WTC11 (cell line): Measurements from ENCODE around the gene RNF149. TPM values are rescaled to one million over a fixed set of nuclear protein-coding genes. Genes with fewer than 3 reads are reported as not detected.
A peak's percentile ranks its signal among the peaks of the same experiment; 100 is the strongest.

Experiments used
- ATAC-seq: fragments of 200-7000 bp; cut with Tn5 transposase; 2 replicates; pipeline ENCODE4 v1.10.0; 2021; ENCODE audit warnings: mild to moderate bottlenecking, moderate library complexity
- CTCF ChIA-PET: fragments of 300-600 bp; sonication (Branson Sonifier 250); formaldehyde crosslinking; loops from one replicate; lab custom pipeline; 2021; ENCODE audit warnings: antibody characterized with exemption; lab: Charles Lee
- POLR2A ChIA-PET: fragments of 350-600 bp; sonication (Branson Sonifier 250); formaldehyde crosslinking; loops from one replicate; lab custom pipeline; 2021; ENCODE audit warnings: antibody characterized with exemption; lab: Charles Lee
- DNase-seq: peaks from one replicate; pipeline ENCODE4 v3.0.0; 2021; ENCODE audit warnings: low spot score
- H3K27ac Mint-ChIP-seq: 2 replicates; pipeline ENCODE4 v1.8.0; 2021; ENCODE audit warnings: mixed read lengths
- H3K27me3 Mint-ChIP-seq: 2 replicates; pipeline ENCODE4 v1.8.0; 2021; ENCODE audit warnings: low read depth, mild to moderate bottlenecking, moderate library complexity, mixed read lengths
- H3K36me3 Mint-ChIP-seq: 2 replicates; pipeline ENCODE4 v1.8.0; 2021; ENCODE audit warnings: mixed read lengths
- H3K4me1 Mint-ChIP-seq: 2 replicates; pipeline ENCODE4 v1.8.0; 2022; ENCODE audit warnings: mixed read lengths
- H3K4me3 Mint-ChIP-seq: 2 replicates; pipeline ENCODE4 v1.8.0; 2021; ENCODE audit warnings: mild to moderate bottlenecking, moderate library complexity, mixed read lengths
- H3K9me3 Mint-ChIP-seq: 2 replicates; pipeline ENCODE4 v1.8.0; 2021; ENCODE audit warnings: mixed read lengths
- GABPB1 ChIP-seq: sonication (generic); formaldehyde crosslinking; IDR thresholded peaks from 2 replicates; pipeline ENCODE4 v1.8.1; 2023; ENCODE audit warnings: mild to moderate bottlenecking, missing genetic modification reagents
- GTF2I ChIP-seq: fragments of 250-450 bp; sonication (Bioruptor Pico); conservative IDR thresholded peaks from 2 replicates; pipeline ENCODE4 v1.4.0; 2021; ENCODE audit warnings: mild to moderate bottlenecking
- HMGA2 ChIP-seq: fragments of 250-450 bp; sonication (Bioruptor Pico); IDR thresholded peaks from 2 replicates; pipeline ENCODE4 v1.4.0; 2021; ENCODE audit warnings: mild to moderate bottlenecking, moderate library complexity
- IRF2 ChIP-seq: sonication (generic); formaldehyde crosslinking; IDR thresholded peaks from 2 replicates; pipeline ENCODE4 v1.8.0; 2022; ENCODE audit warnings: low read depth, missing genetic modification reagents, borderline replicate concordance
- NR2C2 ChIP-seq: sonication (generic); formaldehyde crosslinking; IDR thresholded peaks from 2 replicates; pipeline ENCODE4 v1.8.0; 2022; ENCODE audit warnings: mild to moderate bottlenecking, missing genetic modification reagents
- NR3C1 ChIP-seq: sonication (generic); formaldehyde crosslinking; conservative IDR thresholded peaks from 2 replicates; pipeline ENCODE4 v1.8.1; 2023; ENCODE audit warnings: low read depth, mild to moderate bottlenecking, missing genetic modification reagents
- RELA ChIP-seq: sonication (generic); formaldehyde crosslinking; IDR thresholded peaks from 2 replicates; pipeline ENCODE4 v1.8.1; 2022; ENCODE audit warnings: missing genetic modification reagents, mild to moderate bottlenecking, borderline replicate concordance
- ZBTB21 ChIP-seq: sonication (generic); formaldehyde crosslinking; IDR thresholded peaks from 2 replicates; pipeline ENCODE4 v1.8.1; 2023; ENCODE audit warnings: mild to moderate bottlenecking, missing genetic modification reagents, borderline replicate concordance
- ZNF423 ChIP-seq: fragments of 250-450 bp; sonication (Bioruptor Pico); IDR thresholded peaks from 2 replicates; pipeline ENCODE4 v2.1.2; 2022; ENCODE audit warnings: mild to moderate bottlenecking, moderate library complexity
- ZNF671 ChIP-seq: fragments of 250-450 bp; sonication (Bioruptor Pico); IDR thresholded peaks from 2 replicates; pipeline ENCODE4 v1.8.0; 2021; ENCODE audit warnings: mild to moderate bottlenecking
- total RNA-seq: library from RNA; stranded (reverse); gene quantifications from 3 replicates; pipeline ENCODE4 v1.2.3, GENCODE V29; 2021
- TF ChIP-seq, protein P1 (sequence below): fragments of 250-450 bp; sonication (Bioruptor Pico); conservative IDR thresholded peaks from 2 replicates; pipeline ENCODE4 v1.9.0; 2021; ENCODE audit warnings: mild to moderate bottlenecking
- TF ChIP-seq, protein P2 (sequence below): fragments of 200-600 bp; IDR thresholded peaks from 2 replicates; pipeline ENCODE4 v1.8.0; 2022; ENCODE audit warnings: antibody characterized with exemption
- TF ChIP-seq, protein P3 (sequence below): sonication (generic); formaldehyde crosslinking; IDR thresholded peaks from 2 replicates; pipeline ENCODE4 v1.8.0; 2022; ENCODE audit warnings: mild to moderate bottlenecking, missing genetic modification reagents
- TF ChIP-seq, protein P4 (sequence below): sonication (generic); formaldehyde crosslinking; IDR thresholded peaks from 2 replicates; pipeline ENCODE4 v1.8.0; 2022; ENCODE audit warnings: mild to moderate bottlenecking, missing genetic modification reagents
- TF ChIP-seq, protein P5 (sequence below): sonication (generic); formaldehyde crosslinking; IDR thresholded peaks from 2 replicates; pipeline ENCODE4 v1.8.1; 2023; ENCODE audit warnings: mild to moderate bottlenecking, missing genetic modification reagents, borderline replicate concordance

The RNF149 gene
- total RNA-seq, 1 experiment from 2014 or later: 25.6 TPM

DNA sequence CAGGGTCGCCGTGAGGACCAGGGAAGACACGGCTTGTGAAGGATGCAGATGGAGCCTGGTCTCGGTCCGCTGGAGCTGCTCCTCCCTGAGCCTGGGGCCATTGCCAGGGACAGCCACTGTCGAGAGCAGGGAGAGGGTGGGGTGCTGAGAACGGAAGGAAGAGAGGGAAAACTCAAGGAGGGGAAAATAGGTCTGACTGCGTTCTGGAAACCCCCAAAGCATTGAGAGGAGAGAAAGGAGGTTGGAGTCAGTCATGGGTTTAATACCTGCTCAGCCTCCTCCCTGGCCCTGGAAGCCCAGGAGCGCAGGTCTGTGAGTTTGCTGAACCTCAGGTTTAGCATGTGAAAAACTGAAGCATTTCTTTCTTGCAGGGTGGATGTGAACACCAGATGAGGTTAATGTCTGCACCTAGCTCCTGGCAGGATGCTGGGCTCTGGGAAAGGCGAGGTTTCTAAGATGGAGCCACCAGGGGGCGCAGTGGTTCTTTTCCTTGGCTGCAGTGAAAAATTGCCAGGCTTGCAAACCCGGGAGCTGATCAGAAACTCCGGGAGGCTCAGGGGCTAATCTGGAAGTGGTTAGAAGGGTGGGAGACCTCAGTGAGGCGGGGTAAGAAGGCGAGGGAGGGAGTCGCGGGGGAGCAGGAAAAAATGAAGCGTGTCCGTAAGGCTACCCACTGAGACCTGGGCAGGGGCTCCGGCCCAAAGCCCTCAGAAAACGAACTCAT is 33.6 kb upstream of the RNF149 start:
- peaks cover 18% of the 10 kb centered on the region for H3K27me3 Mint-ChIP-seq
- DNase-seq (peak; percentile 86), ATAC-seq (peak; percentile 66)
- POLR2A ChIA-PET: no interaction called here
- H3K9me3 Mint-ChIP-seq: peaks cover 9% of the 10 kb centered on the region
- H3K27ac Mint-ChIP-seq: no peak overlapping the region
- peaks cover 7% of the 10 kb centered on the region for H3K36me3 Mint-ChIP-seq
- TF ChIP-seq HMGA2 (CRISPR knock-in tag) (no peak), NR3C1 (CRISPR knock-in tag) (no peak), ZNF423 (no peak), ZNF671 (CRISPR knock-in tag) (no peak), NR2C2 (CRISPR knock-in tag) (no peak), IRF2 (CRISPR knock-in tag) (no peak), GABPB1 (CRISPR knock-in tag) (0 out of 2 replicates have a peak, but pooled peaks have one; percentile 16)
- TF ChIP-seq, protein P1, sequence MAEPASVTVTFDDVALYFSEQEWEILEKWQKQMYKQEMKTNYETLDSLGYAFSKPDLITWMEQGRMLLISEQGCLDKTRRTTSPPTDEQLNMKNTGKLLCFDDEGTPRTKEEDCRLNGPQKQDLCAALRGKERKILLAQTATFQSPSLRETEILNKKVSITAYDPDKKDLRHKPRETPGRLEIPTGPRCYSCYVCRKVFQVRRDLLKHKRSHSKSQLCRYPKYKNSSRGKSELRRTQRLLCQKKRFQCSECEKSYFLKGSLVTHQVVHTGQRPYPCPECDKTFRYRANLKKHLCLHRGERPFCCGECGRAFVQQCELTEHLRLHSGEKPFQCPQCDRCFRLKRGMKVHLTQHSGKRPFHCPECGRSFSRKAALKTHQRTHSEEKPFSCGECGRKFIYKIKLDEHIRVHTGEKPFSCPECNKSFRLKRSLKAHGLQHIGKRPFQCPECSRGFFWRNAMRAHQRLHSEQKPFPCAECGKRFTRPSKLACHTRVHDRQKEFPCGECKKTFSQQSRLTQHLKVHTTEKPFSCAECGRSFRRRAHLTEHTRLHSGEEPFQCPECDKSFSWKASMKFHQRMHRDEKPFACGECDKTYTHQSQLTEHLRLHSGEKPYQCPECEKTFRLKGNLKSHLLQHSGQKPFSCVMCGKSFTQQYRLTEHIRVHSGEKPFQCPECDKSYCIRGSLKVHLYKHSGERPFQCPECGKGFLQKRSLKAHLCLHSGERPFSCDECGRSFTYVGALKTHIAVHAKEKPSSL: no peak
- TF ChIP-seq, protein P2, sequence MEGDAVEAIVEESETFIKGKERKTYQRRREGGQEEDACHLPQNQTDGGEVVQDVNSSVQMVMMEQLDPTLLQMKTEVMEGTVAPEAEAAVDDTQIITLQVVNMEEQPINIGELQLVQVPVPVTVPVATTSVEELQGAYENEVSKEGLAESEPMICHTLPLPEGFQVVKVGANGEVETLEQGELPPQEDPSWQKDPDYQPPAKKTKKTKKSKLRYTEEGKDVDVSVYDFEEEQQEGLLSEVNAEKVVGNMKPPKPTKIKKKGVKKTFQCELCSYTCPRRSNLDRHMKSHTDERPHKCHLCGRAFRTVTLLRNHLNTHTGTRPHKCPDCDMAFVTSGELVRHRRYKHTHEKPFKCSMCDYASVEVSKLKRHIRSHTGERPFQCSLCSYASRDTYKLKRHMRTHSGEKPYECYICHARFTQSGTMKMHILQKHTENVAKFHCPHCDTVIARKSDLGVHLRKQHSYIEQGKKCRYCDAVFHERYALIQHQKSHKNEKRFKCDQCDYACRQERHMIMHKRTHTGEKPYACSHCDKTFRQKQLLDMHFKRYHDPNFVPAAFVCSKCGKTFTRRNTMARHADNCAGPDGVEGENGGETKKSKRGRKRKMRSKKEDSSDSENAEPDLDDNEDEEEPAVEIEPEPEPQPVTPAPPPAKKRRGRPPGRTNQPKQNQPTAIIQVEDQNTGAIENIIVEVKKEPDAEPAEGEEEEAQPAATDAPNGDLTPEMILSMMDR: peak; percentile 85
- no peak overlapping the region; the same call in 1 of the 2 replicates for H3K4me3 Mint-ChIP-seq
- peaks cover 60% of the 10 kb centered on the region for H3K4me1 Mint-ChIP-seq
- CTCF ChIA-PET: interaction anchor here (0.6 to 3.0 kb wide), 69 partner anchors 9 to 899 kb away, joined by 3 to 72 read pairs (median 4); partner anchors contain the start of genes CNOT11, CREG2 and RNF149

DNA sequence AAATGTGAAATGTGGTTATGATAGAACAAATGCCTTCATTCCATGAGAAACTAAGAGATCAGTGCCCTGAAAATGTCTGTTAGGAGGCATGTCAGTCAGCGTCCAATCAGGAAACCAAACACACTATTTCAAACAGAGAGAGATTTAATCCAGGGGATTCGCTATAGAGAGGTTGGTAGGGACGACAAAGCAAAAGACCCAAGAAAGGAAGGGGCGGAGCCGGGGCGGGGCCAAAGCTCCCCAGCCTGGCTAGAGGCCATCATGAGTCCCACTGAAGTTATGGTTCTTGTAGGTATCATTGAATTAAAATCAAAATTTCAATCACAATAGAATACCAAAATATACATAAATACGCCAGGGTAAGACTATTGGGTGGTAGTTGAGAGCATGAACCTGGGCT is 32.9 kb upstream of the RNF149 start:
- H3K27me3 Mint-ChIP-seq: peaks cover 18% of the 10 kb centered on the region
- peaks cover 9% of the 10 kb centered on the region for H3K9me3 Mint-ChIP-seq
- CTCF ChIA-PET: interaction anchor here (0.6 to 3.0 kb wide), 66 partner anchors 9 to 899 kb away, joined by 3 to 72 read pairs (median 4); partner anchors contain the start of genes CNOT11, CREG2 and RNF149
- TF ChIP-seq, protein P3, sequence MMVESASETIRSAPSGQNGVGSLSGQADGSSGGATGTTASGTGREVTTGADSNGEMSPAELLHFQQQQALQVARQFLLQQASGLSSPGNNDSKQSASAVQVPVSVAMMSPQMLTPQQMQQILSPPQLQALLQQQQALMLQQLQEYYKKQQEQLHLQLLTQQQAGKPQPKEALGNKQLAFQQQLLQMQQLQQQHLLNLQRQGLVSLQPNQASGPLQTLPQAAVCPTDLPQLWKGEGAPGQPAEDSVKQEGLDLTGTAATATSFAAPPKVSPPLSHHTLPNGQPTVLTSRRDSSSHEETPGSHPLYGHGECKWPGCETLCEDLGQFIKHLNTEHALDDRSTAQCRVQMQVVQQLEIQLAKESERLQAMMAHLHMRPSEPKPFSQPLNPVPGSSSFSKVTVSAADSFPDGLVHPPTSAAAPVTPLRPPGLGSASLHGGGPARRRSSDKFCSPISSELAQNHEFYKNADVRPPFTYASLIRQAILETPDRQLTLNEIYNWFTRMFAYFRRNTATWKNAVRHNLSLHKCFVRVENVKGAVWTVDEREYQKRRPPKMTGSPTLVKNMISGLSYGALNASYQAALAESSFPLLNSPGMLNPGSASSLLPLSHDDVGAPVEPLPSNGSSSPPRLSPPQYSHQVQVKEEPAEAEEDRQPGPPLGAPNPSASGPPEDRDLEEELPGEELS (CRISPR knock-in tag): no peak
- TF ChIP-seq, protein P4, sequence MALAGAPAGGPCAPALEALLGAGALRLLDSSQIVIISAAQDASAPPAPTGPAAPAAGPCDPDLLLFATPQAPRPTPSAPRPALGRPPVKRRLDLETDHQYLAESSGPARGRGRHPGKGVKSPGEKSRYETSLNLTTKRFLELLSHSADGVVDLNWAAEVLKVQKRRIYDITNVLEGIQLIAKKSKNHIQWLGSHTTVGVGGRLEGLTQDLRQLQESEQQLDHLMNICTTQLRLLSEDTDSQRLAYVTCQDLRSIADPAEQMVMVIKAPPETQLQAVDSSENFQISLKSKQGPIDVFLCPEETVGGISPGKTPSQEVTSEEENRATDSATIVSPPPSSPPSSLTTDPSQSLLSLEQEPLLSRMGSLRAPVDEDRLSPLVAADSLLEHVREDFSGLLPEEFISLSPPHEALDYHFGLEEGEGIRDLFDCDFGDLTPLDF (CRISPR knock-in tag): no peak
- TF ChIP-seq ZBTB21: no peak
- DNase-seq: peak; percentile 38
- POLR2A ChIA-PET: interaction anchor here (0.7 kb wide), 1 partner anchor 583 kb away, joined by 9 read pairs; no protein-coding TSS in a partner anchor
- H3K4me3 Mint-ChIP-seq: no peak overlapping the region
- ATAC-seq: peak; percentile 42
- H3K4me1 Mint-ChIP-seq: peaks cover 60% of the 10 kb centered on the region
- peaks cover 7% of the 10 kb centered on the region for H3K36me3 Mint-ChIP-seq
- no peak overlapping the region for H3K27ac Mint-ChIP-seq

DNA sequence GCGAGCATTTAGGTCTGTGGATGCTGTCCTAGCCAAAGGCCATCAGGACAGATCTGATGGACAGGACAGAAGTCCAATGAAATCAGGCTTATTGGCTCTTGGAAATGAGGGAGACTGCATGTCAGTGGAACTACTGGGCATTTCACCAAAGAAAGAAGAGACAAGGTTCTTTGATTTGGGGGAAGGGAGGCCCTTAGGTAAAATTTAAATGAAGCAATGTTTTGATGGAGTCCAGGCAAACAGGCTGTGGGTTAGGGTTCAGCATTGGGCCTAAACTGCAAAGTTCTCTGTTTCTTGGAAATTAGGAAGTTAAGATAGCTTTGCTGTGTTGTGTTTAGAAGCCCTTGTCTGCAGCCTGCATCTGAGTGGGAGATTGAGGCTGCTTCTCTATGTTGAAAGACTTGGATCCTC is 31.6 kb upstream of the RNF149 start:
- Mint-ChIP-seq H3K27me3 (peaks cover 18% of the 10 kb centered on the region), H3K4me3 (peak overlapping the region; percentile 57), H3K4me1 (peaks cover 60% of the 10 kb centered on the region), H3K27ac (peak overlapping the region; percentile 54), H3K36me3 (peaks cover 7% of the 10 kb centered on the region), H3K9me3 (peaks cover 9% of the 10 kb centered on the region)
- ChIA-PET CTCF (interaction anchor here (1.0 to 2.9 kb wide), 3 partner anchors 10 to 63 kb away, joined by 3 to 10 read pairs (median 4); no protein-coding TSS in a partner anchor), POLR2A (no interaction called here)
- ATAC-seq (peak; percentile 25), DNase-seq (no peak)
- TF ChIP-seq, protein P3 (CRISPR knock-in tag): no peak
- TF ChIP-seq, protein P5, sequence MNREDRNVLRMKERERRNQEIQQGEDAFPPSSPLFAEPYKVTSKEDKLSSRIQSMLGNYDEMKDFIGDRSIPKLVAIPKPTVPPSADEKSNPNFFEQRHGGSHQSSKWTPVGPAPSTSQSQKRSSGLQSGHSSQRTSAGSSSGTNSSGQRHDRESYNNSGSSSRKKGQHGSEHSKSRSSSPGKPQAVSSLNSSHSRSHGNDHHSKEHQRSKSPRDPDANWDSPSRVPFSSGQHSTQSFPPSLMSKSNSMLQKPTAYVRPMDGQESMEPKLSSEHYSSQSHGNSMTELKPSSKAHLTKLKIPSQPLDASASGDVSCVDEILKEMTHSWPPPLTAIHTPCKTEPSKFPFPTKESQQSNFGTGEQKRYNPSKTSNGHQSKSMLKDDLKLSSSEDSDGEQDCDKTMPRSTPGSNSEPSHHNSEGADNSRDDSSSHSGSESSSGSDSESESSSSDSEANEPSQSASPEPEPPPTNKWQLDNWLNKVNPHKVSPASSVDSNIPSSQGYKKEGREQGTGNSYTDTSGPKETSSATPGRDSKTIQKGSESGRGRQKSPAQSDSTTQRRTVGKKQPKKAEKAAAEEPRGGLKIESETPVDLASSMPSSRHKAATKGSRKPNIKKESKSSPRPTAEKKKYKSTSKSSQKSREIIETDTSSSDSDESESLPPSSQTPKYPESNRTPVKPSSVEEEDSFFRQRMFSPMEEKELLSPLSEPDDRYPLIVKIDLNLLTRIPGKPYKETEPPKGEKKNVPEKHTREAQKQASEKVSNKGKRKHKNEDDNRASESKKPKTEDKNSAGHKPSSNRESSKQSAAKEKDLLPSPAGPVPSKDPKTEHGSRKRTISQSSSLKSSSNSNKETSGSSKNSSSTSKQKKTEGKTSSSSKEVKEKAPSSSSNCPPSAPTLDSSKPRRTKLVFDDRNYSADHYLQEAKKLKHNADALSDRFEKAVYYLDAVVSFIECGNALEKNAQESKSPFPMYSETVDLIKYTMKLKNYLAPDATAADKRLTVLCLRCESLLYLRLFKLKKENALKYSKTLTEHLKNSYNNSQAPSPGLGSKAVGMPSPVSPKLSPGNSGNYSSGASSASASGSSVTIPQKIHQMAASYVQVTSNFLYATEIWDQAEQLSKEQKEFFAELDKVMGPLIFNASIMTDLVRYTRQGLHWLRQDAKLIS (CRISPR knock-in tag): no peak
- no peak for TF ChIP-seq GTF2I (CRISPR knock-in tag)
- TF ChIP-seq RELA: no peak
- no peak for TF ChIP-seq ZNF423
